ENCODE data around the gene MACROD1. TPM values are rescaled to one million over a fixed set of nuclear protein-coding genes. Genes with fewer than 3 reads are reported as not detected.
A peak's percentile ranks its signal among the peaks of the same experiment; 100 is the strongest.

MACROD1 gene
- total RNA-seq, 2 experiments from 2014 or later = 24.5 to 31.0 TPM

DNA sequence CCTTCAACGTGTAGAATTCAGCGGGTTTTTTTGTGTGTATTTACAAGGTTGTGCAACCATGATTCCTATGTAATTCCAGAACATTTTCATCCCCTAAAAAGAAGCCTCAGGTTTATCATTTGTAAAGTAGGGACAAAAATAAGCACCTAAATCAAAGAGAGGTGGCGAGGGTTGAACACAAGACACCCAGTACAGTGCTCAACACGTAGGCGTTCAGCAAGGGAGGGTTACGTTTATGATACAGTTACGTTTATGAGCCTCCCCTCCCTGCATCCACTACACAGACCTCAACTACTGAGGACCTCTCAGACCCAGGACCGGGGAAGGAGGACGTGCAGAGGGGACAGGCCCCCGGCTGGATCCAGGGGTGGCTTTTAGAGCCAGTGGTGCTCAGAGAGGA, 85.5 kb downstream of the MACROD1 start:
- CTCF ChIA-PET = no interaction called here
- no peak overlapping the region for H3K27ac Mint-ChIP-seq
- H3K4me3 Mint-ChIP-seq = no peak overlapping the region

DNA sequence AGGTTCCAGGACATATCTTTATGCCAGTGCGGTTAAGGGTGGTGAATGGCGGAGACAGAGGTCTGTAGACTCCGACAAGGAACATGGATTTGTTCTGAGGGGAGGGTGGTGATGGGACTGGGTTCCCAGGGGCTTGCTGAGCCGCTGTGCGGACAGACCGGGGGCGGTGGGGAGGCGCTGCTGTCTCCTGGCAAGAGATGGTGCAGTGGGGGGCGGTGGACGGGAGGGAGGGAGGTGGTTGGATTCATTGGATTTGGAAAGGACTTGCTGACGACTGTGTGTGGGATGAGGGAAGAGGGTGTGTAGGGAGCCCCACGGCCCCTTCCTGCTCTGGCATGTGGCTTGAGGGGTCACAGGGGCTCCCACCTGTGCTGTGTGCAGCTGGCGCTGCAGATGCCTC, 87.0 kb downstream of the MACROD1 start:
- H3K4me3 Mint-ChIP-seq = no peak overlapping the region
- H3K4me1 Mint-ChIP-seq (ENCODE audit: low read depth) = peaks cover 8% of the 10 kb centered on the region
- CTCF ChIA-PET = no interaction called here
- no peaks in the 10 kb centered on the region for H3K27me3 Mint-ChIP-seq
- POLR2A ChIA-PET = no interaction called here
- no peaks in the 10 kb centered on the region for H3K36me3 Mint-ChIP-seq
- DNase-seq = no peak
- H3K9me3 Mint-ChIP-seq = no peaks in the 10 kb centered on the region
- intact Hi-C loops (cut with micrococcal nuclease) = no loop called here
- no peak overlapping the region for H3K27ac Mint-ChIP-seq

More for the DNA sequence above, 85.5 kb downstream of the MACROD1 start:
- POLR2A ChIA-PET = no interaction called here
- no peaks in the 10 kb centered on the region for H3K27me3 Mint-ChIP-seq
- no peaks in the 10 kb centered on the region for H3K36me3 Mint-ChIP-seq
- DNase-seq = no peak
- H3K9me3 Mint-ChIP-seq = no peaks in the 10 kb centered on the region
- intact Hi-C loops (cut with micrococcal nuclease) = no loop called here
- no peaks in the 10 kb centered on the region for H3K4me1 Mint-ChIP-seq (ENCODE audit: low read depth)

- Mint-ChIP-seq H3K36me3 (no peaks in the 10 kb centered on the region), H3K27ac (no peak overlapping the region), H3K9me3 (no peaks in the 10 kb centered on the region), H3K4me3 (no peak overlapping the region), H3K27me3 (no peaks in the 10 kb centered on the region), H3K4me1 (ENCODE audit: low read depth) (peaks cover 10% of the 10 kb centered on the region)
- POLR2A ChIA-PET = no interaction called here
- intact Hi-C loops (cut with micrococcal nuclease) = no loop called here
- DNase-seq = no peak
- CTCF ChIA-PET = no interaction called here
Observed at GRCh38 chr11:64078284-64078683, 87.6 kb downstream of the MACROD1 start.

GRCh38 chr11:64077607-64078006, 88.3 kb downstream of the MACROD1 start:
- POLR2A ChIA-PET = no interaction called here
- no peaks in the 10 kb centered on the region for H3K9me3 Mint-ChIP-seq

GRCh38 chr11:64076758-64077157, 89.2 kb downstream of the MACROD1 start:
- intact Hi-C loops (cut with micrococcal nuclease) = no loop called here
- H3K4me3 Mint-ChIP-seq = no peak overlapping the region
- ChIA-PET POLR2A (no interaction called here), CTCF (no interaction called here)
- H3K27ac Mint-ChIP-seq = no peak overlapping the region
- H3K27me3 Mint-ChIP-seq = no peaks in the 10 kb centered on the region
- no peak for DNase-seq
- no peaks in the 10 kb centered on the region for H3K36me3 Mint-ChIP-seq
- no peaks in the 10 kb centered on the region for H3K9me3 Mint-ChIP-seq
- H3K4me1 Mint-ChIP-seq (ENCODE audit: low read depth) = peaks cover 10% of the 10 kb centered on the region

More at GRCh38 chr11:64077607-64078006, 88.3 kb downstream of the MACROD1 start:
- Mint-ChIP-seq H3K4me1 (ENCODE audit: low read depth) (peaks cover 10% of the 10 kb centered on the region), H3K36me3 (no peaks in the 10 kb centered on the region), H3K4me3 (no peak overlapping the region), H3K27me3 (no peaks in the 10 kb centered on the region), H3K27ac (no peak overlapping the region)
- CTCF ChIA-PET = no interaction called here
- DNase-seq = no peak
- intact Hi-C loops (cut with micrococcal nuclease) = no loop called here

DNA sequence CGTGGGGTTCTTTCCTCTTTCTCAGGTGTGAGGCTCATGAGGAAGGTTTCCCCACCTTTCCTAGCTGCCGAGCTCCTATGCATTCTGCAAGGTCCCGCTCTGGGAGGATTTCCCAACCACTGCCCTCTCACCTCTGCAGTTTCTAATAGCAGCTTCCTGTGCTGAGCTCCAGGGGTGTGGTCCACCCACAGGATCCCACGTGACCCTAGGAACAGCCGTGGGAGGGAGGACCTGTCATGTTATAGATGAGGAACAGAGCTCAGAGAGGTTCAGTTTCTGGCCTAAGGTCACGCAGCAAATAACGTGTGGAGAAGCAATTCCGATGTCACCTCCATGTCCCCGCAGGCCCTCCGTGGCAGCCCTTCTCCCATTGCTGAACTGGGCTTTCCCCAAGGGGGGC, 91.7 kb downstream of the MACROD1 start:
- POLR2A ChIA-PET = no interaction called here
- no peaks in the 10 kb centered on the region for H3K27me3 Mint-ChIP-seq
- H3K36me3 Mint-ChIP-seq = no peaks in the 10 kb centered on the region
- peaks cover 10% of the 10 kb centered on the region for H3K4me1 Mint-ChIP-seq (ENCODE audit: low read depth)
- DNase-seq = peak; percentile 44
- CTCF ChIA-PET = interaction anchor here (0.8 kb wide), 1 partner anchor 71 kb away, joined by 4 read pairs; no protein-coding TSS in a partner anchor
- no peak overlapping the region for H3K4me3 Mint-ChIP-seq
- H3K27ac Mint-ChIP-seq = no peak overlapping the region
- H3K9me3 Mint-ChIP-seq = no peaks in the 10 kb centered on the region
- intact Hi-C loops (cut with micrococcal nuclease) = no loop called here

DNA sequence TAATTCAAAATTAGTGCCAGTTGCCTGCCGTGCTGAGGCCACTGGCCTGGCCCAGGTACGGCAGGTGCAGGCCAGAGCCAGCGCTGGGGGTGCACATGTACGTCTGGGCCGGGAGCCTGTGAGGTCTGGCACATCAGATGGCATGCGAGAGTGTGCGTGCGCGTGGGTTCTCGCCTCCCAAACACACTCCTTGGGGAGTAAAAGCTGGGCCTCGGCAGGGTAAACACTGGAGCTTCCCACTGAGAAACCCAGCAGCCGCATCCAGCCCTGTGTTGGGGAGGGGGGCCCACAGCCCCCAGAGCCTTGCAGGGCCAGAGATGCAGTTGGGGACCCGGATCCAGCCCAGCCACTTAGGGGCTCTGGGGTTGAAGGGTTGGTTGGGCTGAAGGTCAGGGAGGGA, 92.4 kb downstream of the MACROD1 start:
- no peaks in the 10 kb centered on the region for H3K27me3 Mint-ChIP-seq
- POLR2A ChIA-PET = no interaction called here
- no peaks in the 10 kb centered on the region for H3K9me3 Mint-ChIP-seq
- no peak overlapping the region for H3K4me3 Mint-ChIP-seq
- intact Hi-C loops (cut with micrococcal nuclease) = no loop called here
- H3K4me1 Mint-ChIP-seq (ENCODE audit: low read depth) = peaks cover 10% of the 10 kb centered on the region
- no peak overlapping the region for H3K27ac Mint-ChIP-seq
- CTCF ChIA-PET = no interaction called here
- no peaks in the 10 kb centered on the region for H3K36me3 Mint-ChIP-seq
- no peak for DNase-seq

- DNase-seq = no peak
- ChIA-PET POLR2A (no interaction called here), CTCF (no interaction called here)
- H3K9me3 Mint-ChIP-seq = no peaks in the 10 kb centered on the region
- no peak overlapping the region for H3K4me3 Mint-ChIP-seq
- H3K27ac Mint-ChIP-seq = no peak overlapping the region
- no peaks in the 10 kb centered on the region for H3K36me3 Mint-ChIP-seq
- intact Hi-C loops (cut with micrococcal nuclease) = no loop called here
- H3K4me1 Mint-ChIP-seq (ENCODE audit: low read depth) = peaks cover 10% of the 10 kb centered on the region
- no peaks in the 10 kb centered on the region for H3K27me3 Mint-ChIP-seq
Observed at GRCh38 chr11:64072871-64073270, 93.0 kb downstream of the MACROD1 start.

- no peak overlapping the region for H3K4me3 Mint-ChIP-seq
- ChIA-PET CTCF (no interaction called here), POLR2A (no interaction called here)
- no peaks in the 10 kb centered on the region for H3K9me3 Mint-ChIP-seq
- DNase-seq = no peak
- no peaks in the 10 kb centered on the region for H3K36me3 Mint-ChIP-seq
- no peak overlapping the region for H3K27ac Mint-ChIP-seq
- H3K4me1 Mint-ChIP-seq (ENCODE audit: low read depth) = peaks cover 10% of the 10 kb centered on the region
- H3K27me3 Mint-ChIP-seq = no peaks in the 10 kb centered on the region
- intact Hi-C loops (cut with micrococcal nuclease) = no loop called here
Observed at GRCh38 chr11:64072403-64072802, 93.5 kb downstream of the MACROD1 start.

DNA sequence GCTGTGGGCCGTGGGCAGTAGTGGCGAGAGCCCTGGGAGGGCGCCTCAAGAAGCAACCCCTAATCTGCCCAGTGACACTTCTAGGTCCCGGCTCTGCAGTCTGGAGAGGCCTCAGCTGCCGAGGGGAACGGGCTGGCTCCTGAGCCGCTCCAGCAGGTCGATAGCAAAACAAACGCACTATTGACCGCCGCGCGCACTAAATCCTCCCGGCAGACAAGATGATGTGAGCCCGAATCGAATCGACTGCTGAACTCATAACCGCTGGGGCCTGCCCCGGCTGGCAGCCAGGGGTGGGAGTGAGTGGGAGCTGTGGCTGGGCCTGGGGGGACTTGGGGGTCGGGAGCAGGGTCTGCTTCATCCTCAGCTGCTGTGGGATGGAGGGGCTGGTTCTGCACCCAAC, 94.1 kb downstream of the MACROD1 start:
- CTCF ChIA-PET = no interaction called here

DNA sequence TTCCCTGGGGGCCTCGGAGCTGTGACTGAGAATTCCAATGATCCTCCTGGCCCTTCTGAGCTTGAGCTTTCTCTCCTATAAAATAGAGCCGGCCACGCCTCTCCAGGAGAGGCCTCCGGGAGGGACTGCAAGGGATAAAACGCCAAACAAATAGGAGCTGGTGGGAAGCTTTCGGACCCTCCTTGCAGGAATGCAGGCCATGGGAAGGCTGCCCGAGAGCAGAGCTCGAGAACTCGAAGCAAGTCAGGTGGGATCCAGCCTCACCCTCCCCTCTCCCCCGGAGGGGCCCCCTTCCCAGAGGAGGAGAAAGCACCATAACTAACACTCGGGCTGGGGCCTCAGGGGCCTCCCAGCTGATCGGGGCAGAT, 95.6 kb downstream of the MACROD1 start:
- H3K4me1 Mint-ChIP-seq (ENCODE audit: low read depth) = peaks cover 10% of the 10 kb centered on the region
- no peak overlapping the region for H3K4me3 Mint-ChIP-seq
- intact Hi-C loops (cut with micrococcal nuclease) = no loop called here
- H3K36me3 Mint-ChIP-seq = no peaks in the 10 kb centered on the region
- POLR2A ChIA-PET = no interaction called here
- no peaks in the 10 kb centered on the region for H3K9me3 Mint-ChIP-seq
- no peaks in the 10 kb centered on the region for H3K27me3 Mint-ChIP-seq
- DNase-seq = no peak
- CTCF ChIA-PET = no interaction called here
- no peak overlapping the region for H3K27ac Mint-ChIP-seq

More for the DNA sequence above, 94.1 kb downstream of the MACROD1 start:
- Mint-ChIP-seq H3K4me3 (no peak overlapping the region), H3K9me3 (no peaks in the 10 kb centered on the region), H3K27me3 (no peaks in the 10 kb centered on the region), H3K27ac (no peak overlapping the region), H3K36me3 (no peaks in the 10 kb centered on the region), H3K4me1 (ENCODE audit: low read depth) (peaks cover 10% of the 10 kb centered on the region)
- POLR2A ChIA-PET = no interaction called here
- DNase-seq = no peak
- intact Hi-C loops (cut with micrococcal nuclease) = no loop called here

GRCh38 chr11:64069401-64070313, 96.3 kb downstream of the MACROD1 start:
- POLR2A ChIA-PET = no interaction called here
- no peaks in the 10 kb centered on the region for H3K27me3 Mint-ChIP-seq
- CTCF ChIA-PET = no interaction called here
- no peak overlapping the region for H3K27ac Mint-ChIP-seq
- H3K4me1 Mint-ChIP-seq (ENCODE audit: low read depth) = peaks cover 10% of the 10 kb centered on the region
- H3K36me3 Mint-ChIP-seq = no peaks in the 10 kb centered on the region
- no peaks in the 10 kb centered on the region for H3K9me3 Mint-ChIP-seq
- intact Hi-C loops (cut with micrococcal nuclease) = no loop called here
- no peak overlapping the region for H3K4me3 Mint-ChIP-seq
- no peak for DNase-seq

- Mint-ChIP-seq H3K27me3 (no peaks in the 10 kb centered on the region), H3K4me1 (ENCODE audit: low read depth) (peaks cover 2% of the 10 kb centered on the region), H3K36me3 (no peaks in the 10 kb centered on the region), H3K27ac (no peak overlapping the region), H3K9me3 (no peaks in the 10 kb centered on the region), H3K4me3 (no peak overlapping the region)
- CTCF ChIA-PET = no interaction called here
- POLR2A ChIA-PET = no interaction called here
- no peak for DNase-seq
- intact Hi-C loops (cut with micrococcal nuclease) = no loop called here
Observed at GRCh38 chr11:64068705-64069400, 97.1 kb downstream of the MACROD1 start.
